RWPE2 (cell line): ENCODE results near the gene CHCHD3.
"Not testable (repeated sequence)": the region's sequence is repeated elsewhere in the genome, so short reads cannot be mapped to it uniquely, and the experiment has no call there.

ENCODE experiments used
- ATAC-seq: fragments of 200-7000 bp; cut with Tn5 transposase; 3 replicates; pipeline ENCODE4 v1.9.1; 2021; ENCODE audit warnings: low read depth
- DNase-seq: peaks from one replicate; pipeline ENCODE4 v3.0.0-alpha.2; 2020; ENCODE audit warnings: low spot score
- H3K27ac ChIP-seq: fragments of 450-650 bp; 2 replicates; pipeline ENCODE4 v1.5.1; 2017; ENCODE audit warnings: mild to moderate bottlenecking; ENCODE audit not compliant: poor library complexity, severe bottlenecking
- H3K27me3 ChIP-seq: fragments of 250-450 bp; sonication (Bioruptor Pico); 2 replicates; pipeline ENCODE4 v1.5.1; 2021; ENCODE audit warnings: mild to moderate bottlenecking, moderate library complexity; ENCODE audit not compliant: insufficient read depth, poor library complexity, severe bottlenecking
- H3K36me3 ChIP-seq: fragments of 250-450 bp; sonication (Bioruptor Pico); 2 replicates; pipeline ENCODE4 v1.5.1; 2020; ENCODE audit warnings: low read depth, mild to moderate bottlenecking, moderate library complexity
- H3K4me1 ChIP-seq: fragments of 250-450 bp; sonication (Bioruptor Pico); 2 replicates; pipeline ENCODE4 v1.5.1; 2021; ENCODE audit warnings: mild to moderate bottlenecking, moderate library complexity; ENCODE audit not compliant: insufficient read depth, poor library complexity, severe bottlenecking
- H3K4me3 ChIP-seq: fragments of 250-450 bp; sonication (Bioruptor Pico); 2 replicates; pipeline ENCODE4 v1.5.1; 2021; ENCODE audit warnings: mild to moderate bottlenecking, moderate library complexity; ENCODE audit not compliant: severe bottlenecking
- H3K9me3 ChIP-seq: fragments of 250-450 bp; sonication (Bioruptor Pico); 2 replicates; pipeline ENCODE4 v1.5.1; 2021; ENCODE audit warnings: mild to moderate bottlenecking, moderate library complexity; ENCODE audit not compliant: severe bottlenecking
- TF ChIP-seq, protein P1 (sequence below): fragments of 450-650 bp; IDR thresholded peaks from one replicate; pipeline ENCODE4 v1.5.1; 2017; ENCODE audit warnings: mild to moderate bottlenecking, moderate library complexity; ENCODE audit not compliant: poor library complexity, severe bottlenecking

The CHCHD3 gene

DNA sequence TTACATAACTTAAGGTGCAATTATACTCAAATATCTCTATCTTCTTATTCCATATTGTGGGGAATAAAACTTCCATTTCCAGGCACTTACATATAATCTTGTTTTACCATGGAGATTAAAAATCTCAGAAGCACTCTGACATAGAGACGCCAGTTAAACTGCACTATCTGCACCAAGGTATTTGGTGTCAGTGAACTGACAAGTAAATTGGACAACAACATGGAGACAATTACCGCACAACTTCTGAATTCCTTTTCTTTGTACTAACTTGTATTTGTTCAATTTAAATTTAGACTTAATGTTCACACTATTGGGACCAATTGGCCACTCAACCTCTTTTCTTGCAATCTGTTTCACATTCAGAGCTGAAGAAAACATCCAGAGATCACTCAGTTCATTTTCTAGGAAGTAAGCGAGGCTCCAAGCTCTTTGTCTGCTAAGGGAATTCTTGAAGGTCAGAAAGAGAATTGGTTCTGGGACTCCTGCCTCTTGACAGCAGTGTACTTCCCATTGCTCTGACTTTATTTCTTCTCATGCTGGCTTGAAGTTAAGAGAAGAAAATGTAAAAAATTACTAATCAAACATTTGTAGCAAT, 184.7 kb downstream of the CHCHD3 start:
- no peaks in the 10 kb centered on the region for H3K27me3 ChIP-seq
- H3K4me1 ChIP-seq = no peaks in the 10 kb centered on the region
- ATAC-seq = no peak
- TF ChIP-seq, protein P1, sequence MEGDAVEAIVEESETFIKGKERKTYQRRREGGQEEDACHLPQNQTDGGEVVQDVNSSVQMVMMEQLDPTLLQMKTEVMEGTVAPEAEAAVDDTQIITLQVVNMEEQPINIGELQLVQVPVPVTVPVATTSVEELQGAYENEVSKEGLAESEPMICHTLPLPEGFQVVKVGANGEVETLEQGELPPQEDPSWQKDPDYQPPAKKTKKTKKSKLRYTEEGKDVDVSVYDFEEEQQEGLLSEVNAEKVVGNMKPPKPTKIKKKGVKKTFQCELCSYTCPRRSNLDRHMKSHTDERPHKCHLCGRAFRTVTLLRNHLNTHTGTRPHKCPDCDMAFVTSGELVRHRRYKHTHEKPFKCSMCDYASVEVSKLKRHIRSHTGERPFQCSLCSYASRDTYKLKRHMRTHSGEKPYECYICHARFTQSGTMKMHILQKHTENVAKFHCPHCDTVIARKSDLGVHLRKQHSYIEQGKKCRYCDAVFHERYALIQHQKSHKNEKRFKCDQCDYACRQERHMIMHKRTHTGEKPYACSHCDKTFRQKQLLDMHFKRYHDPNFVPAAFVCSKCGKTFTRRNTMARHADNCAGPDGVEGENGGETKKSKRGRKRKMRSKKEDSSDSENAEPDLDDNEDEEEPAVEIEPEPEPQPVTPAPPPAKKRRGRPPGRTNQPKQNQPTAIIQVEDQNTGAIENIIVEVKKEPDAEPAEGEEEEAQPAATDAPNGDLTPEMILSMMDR = no peak
- H3K9me3 ChIP-seq = no peaks in the 10 kb centered on the region
- H3K36me3 ChIP-seq = no peaks in the 10 kb centered on the region; the same call in none of the 2 replicates
- no peak overlapping the region for H3K27ac ChIP-seq
- no peak for DNase-seq
- H3K4me3 ChIP-seq = no peak overlapping the region

DNA sequence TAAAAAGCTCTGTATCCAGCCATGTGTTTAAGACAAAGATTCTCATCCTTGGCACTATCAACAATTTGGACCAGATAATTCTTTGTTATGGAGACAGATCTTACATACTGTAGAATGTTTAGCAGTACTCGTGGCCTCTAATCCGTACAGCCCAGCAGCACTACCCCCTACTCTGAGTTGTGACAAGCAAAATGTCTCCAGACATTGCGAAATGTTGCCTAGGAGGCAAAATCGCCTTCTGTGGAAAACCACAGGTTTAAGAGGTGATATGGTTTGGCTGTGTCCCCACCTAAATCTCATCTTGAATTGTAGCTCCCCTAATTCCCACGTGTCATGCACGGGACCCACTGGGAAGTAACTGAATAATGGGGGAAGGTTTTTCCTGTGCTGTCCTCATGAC, 186.7 kb downstream of the CHCHD3 start:
- DNase-seq = no peak
- Histone ChIP-seq H3K4me1 (no peaks in the 10 kb centered on the region), H3K27ac (no peak overlapping the region), H3K9me3 (no peaks in the 10 kb centered on the region), H3K36me3 (no peaks in the 10 kb centered on the region; the same call in none of the 2 replicates), H3K27me3 (no peaks in the 10 kb centered on the region), H3K4me3 (no peak overlapping the region)
- TF ChIP-seq, protein P1 = no peak
- no peak for ATAC-seq

DNA sequence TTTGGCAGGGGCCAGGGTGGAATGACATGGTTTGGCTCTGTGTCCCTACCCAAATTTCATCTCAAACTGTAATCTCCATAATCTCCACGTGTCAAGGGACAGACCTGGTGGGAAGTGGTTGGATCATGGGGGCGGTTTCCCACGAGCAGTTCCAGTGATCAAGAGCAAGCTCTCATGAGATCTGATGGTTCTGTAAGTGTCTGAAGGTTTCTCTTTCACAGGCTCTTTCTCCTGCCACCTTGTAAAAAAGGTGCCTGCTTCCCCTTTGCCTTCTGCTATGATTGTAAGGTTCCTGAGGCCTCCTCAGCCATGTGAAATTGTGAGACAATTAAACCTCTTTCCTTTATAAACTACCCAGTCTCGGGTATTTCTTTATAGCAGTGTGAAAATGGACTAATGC, 188.3 kb downstream of the CHCHD3 start:
- TF ChIP-seq, protein P1 = no peak
- ATAC-seq (no peak), DNase-seq (no peak)
- Histone ChIP-seq H3K27ac (no peak overlapping the region), H3K4me3 (no peak overlapping the region), H3K36me3 (no peaks in the 10 kb centered on the region; the same call in none of the 2 replicates), H3K9me3 (no peaks in the 10 kb centered on the region), H3K27me3 (no peaks in the 10 kb centered on the region), H3K4me1 (no peaks in the 10 kb centered on the region)

DNA sequence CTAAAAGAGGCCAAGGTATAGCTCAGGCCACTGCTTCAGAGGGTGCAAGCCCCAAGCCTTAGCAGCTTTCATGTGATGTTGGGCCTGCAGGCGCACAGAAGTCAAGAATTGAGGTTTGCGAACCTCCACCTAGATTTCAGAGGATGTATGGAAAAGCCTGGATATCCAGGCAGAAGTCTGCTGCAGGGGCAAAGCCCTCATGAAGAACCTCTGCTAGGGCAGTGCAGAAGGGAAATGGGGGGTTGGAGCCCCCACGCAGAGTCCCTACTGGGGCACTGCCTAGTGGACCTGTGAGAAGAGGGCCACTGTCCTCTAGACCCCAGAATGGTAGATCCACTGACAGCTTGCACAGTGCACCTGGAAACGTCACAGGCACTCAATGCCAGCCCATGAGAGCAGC, 189.1 kb downstream of the CHCHD3 start:
- ATAC-seq, H3K27ac ChIP-seq, H3K9me3 ChIP-seq, H3K27me3 ChIP-seq, H3K4me3 ChIP-seq, H3K4me1 ChIP-seq, DNase-seq, H3K36me3 ChIP-seq: not testable (repeated sequence)

DNA sequence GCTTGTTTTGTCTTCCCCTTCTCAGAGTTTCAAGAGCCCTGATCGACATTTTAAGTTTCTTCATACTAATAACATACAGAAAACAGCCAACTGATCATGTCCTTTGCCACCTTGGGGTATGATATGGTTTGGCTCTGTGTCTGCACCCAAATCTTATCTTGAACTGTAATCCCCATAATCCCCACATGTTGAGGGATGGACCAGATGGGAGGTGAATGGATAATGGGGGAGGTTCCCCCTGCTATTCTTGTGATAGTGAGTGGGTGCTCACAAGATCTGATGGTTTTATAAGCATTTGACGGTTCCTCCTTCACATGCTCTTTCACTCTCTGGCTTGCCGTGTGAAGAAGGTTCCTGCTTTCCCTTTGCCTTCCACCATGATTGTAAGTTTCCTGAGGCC, 190.3 kb downstream of the CHCHD3 start:
- Histone ChIP-seq H3K4me1 (no peaks in the 10 kb centered on the region), H3K4me3 (no peak overlapping the region), H3K36me3 (no peaks in the 10 kb centered on the region; the same call in none of the 2 replicates), H3K27ac (no peak overlapping the region), H3K9me3 (no peaks in the 10 kb centered on the region), H3K27me3 (no peaks in the 10 kb centered on the region)
- TF ChIP-seq, protein P1 = no peak
- no peak for ATAC-seq
- no peak for DNase-seq
